KMS-11 (cell line): ENCODE measurements around the gene UBE2D2.
"Not testable (repeated sequence)": the region's sequence is repeated elsewhere in the genome, so short reads cannot be mapped to it uniquely, and the experiment has no call there.

Experiments
- H2AFZ ChIP-seq: fragments of 200-600 bp; sonication (generic); 2 replicates; pipeline ENCODE4 v1.6.1; 2016; ENCODE audit warnings: antibody characterized with exemption, mixed run types, low read depth
- H3K27ac ChIP-seq: fragments of 200-600 bp; sonication (generic); 2 replicates; pipeline ENCODE4 v1.6.1; 2016; ENCODE audit warnings: mild to moderate bottlenecking, mixed run types
- H3K27me3 ChIP-seq: fragments of 200-600 bp; sonication (generic); 2 replicates; pipeline ENCODE4 v1.6.1; 2017; ENCODE audit warnings: mild to moderate bottlenecking, low read depth, mixed run types, moderate library complexity; ENCODE audit not compliant: insufficient read depth
- H3K36me3 ChIP-seq: fragments of 200-600 bp; sonication (generic); 2 replicates; pipeline ENCODE4 v1.6.1; 2017; ENCODE audit warnings: mild to moderate bottlenecking, mixed run types; ENCODE audit not compliant: insufficient read depth
- H3K4me1 ChIP-seq: fragments of 200-600 bp; sonication (generic); 2 replicates; pipeline ENCODE4 v1.6.1; 2016; ENCODE audit warnings: mild to moderate bottlenecking, low read depth, mixed run types; ENCODE audit not compliant: poor library complexity, severe bottlenecking
- H3K4me2 ChIP-seq: fragments of 200-600 bp; sonication (generic); 2 replicates; pipeline ENCODE4 v1.7.0; 2016; ENCODE audit warnings: mild to moderate bottlenecking, mixed run types
- H3K4me3 ChIP-seq: fragments of 200-600 bp; sonication (generic); IDR thresholded peaks from 2 replicates; pipeline ENCODE4 v1.6.1; 2017; ENCODE audit warnings: low read depth, low read length, mixed read lengths; ENCODE audit not compliant: insufficient read depth
- H3K79me2 ChIP-seq: fragments of 200-600 bp; sonication (generic); 2 replicates; pipeline ENCODE4 v1.6.1; 2016; ENCODE audit warnings: low read depth, mixed run types; ENCODE audit not compliant: insufficient read depth
- H3K9ac ChIP-seq: fragments of 200-600 bp; sonication (generic); 2 replicates; pipeline ENCODE4 v1.6.1; 2016; ENCODE audit warnings: mild to moderate bottlenecking, mixed run types
- H4K20me1 ChIP-seq: fragments of 200-600 bp; sonication (generic); 2 replicates; pipeline ENCODE4 v1.6.1; 2016; ENCODE audit warnings: mild to moderate bottlenecking, mixed run types; ENCODE audit not compliant: insufficient read depth
- CTCF ChIP-seq: fragments of 200-600 bp; sonication (generic); conservative IDR thresholded peaks from 2 replicates; pipeline ENCODE4 v1.6.1; 2017; ENCODE audit warnings: low read depth, mild to moderate bottlenecking, antibody characterized with exemption, low read length, moderate library complexity, mixed read lengths

Gene UBE2D2

GRCh38 chr5:139560752-139561654, at the start of gene UBE2D2:
Gene UBE2D2 (plus strand): TSS chr5:139561339. CDS start chr5:139561792, 453 bp downstream.
- peaks cover 40% of the 10 kb centered on the region for H3K4me1 ChIP-seq
- H2AFZ ChIP-seq, result peak within 1 kb of the TSS; percentile 61
- H3K27ac ChIP-seq, result peak within 1 kb of the TSS; percentile 84
- H4K20me1 ChIP-seq, result 0 out of 2 replicates have a peak, but pooled peaks cover 4% of the 10 kb centered on the region
- H3K4me3 ChIP-seq, result no peak within 1 kb of the TSS
- no peaks in the 10 kb centered on the region for H3K36me3 ChIP-seq
- H3K9ac ChIP-seq, result peak within 1 kb of the TSS; percentile 85
- H3K4me2 ChIP-seq, result peak within 1 kb of the TSS; percentile 96
- TF ChIP-seq CTCF, result no peak
- H3K79me2 ChIP-seq, result peaks cover 43% of the 10 kb centered on the region
- H3K27me3 ChIP-seq, result no peaks in the 10 kb centered on the region

GRCh38 chr5:139512786-139513390, 48.3 kb upstream of the UBE2D2 start:
- no peaks in the 10 kb centered on the region for H3K27me3 ChIP-seq
- H4K20me1 ChIP-seq, result no peaks in the 10 kb centered on the region
- no peak overlapping the region for H3K4me3 ChIP-seq
- H3K36me3 ChIP-seq, result no peaks in the 10 kb centered on the region
- no peak overlapping the region for H3K27ac ChIP-seq
- H3K4me1 ChIP-seq, result peaks cover 50% of the 10 kb centered on the region
- no peak overlapping the region for H2AFZ ChIP-seq
- peak overlapping the region; percentile 59; the same call in 1 of the 2 replicates for H3K4me2 ChIP-seq
- no peaks in the 10 kb centered on the region for H3K79me2 ChIP-seq
- no peak for TF ChIP-seq CTCF
- H3K9ac ChIP-seq, result no peak overlapping the region

- H3K27ac ChIP-seq, H3K4me2 ChIP-seq: not testable (repeated sequence)
- peak; percentile 78 for TF ChIP-seq CTCF
Measured at GRCh38 chr5:139513434-139513833, 47.7 kb upstream of the UBE2D2 start.

GRCh38 chr5:139513852-139514485, 47.2 kb upstream of the UBE2D2 start:
- no peak overlapping the region for H2AFZ ChIP-seq
- no peaks in the 10 kb centered on the region for H3K27me3 ChIP-seq
- no peaks in the 10 kb centered on the region for H3K36me3 ChIP-seq
- TF ChIP-seq CTCF, result peak; percentile 18; the same call in 1 of the 2 replicates
- H4K20me1 ChIP-seq, result no peaks in the 10 kb centered on the region
- H3K4me2 ChIP-seq, result no peak overlapping the region
- H3K79me2 ChIP-seq, result no peaks in the 10 kb centered on the region
- no peak overlapping the region for H3K9ac ChIP-seq
- no peak overlapping the region for H3K4me3 ChIP-seq
- peaks cover 50% of the 10 kb centered on the region for H3K4me1 ChIP-seq
- H3K27ac ChIP-seq, result no peak overlapping the region

More at GRCh38 chr5:139513434-139513833, 47.7 kb upstream of the UBE2D2 start:
- not testable (repeated sequence) for H3K9ac ChIP-seq, H3K4me3 ChIP-seq, H3K79me2 ChIP-seq, H3K27me3 ChIP-seq, H3K36me3 ChIP-seq, H4K20me1 ChIP-seq, H2AFZ ChIP-seq
- peaks cover 50% of the 10 kb centered on the region for H3K4me1 ChIP-seq
